Memory B cell (primary cell): ENCODE results near the gene UBE2E2.

Experiments used
- ATAC-seq: fragments of 150-1000 bp; cut with Tn5 transposase; 2 replicates; pipeline ENCODE4 v1.10.0; 2021; ENCODE audit warnings: low read depth, mild to moderate bottlenecking, moderate library complexity
- DNase-seq, 2 donors: peaks; one replicate each; pipeline ENCODE4 v3.0.0; 2022; ENCODE audit warnings: low spot score in 2 of 2
- H3K27ac Mint-ChIP-seq: one replicate; pipeline ENCODE4 v1.8.0; 2022; ENCODE audit warnings: mild to moderate bottlenecking, moderate library complexity, mixed read lengths
- H3K27me3 Mint-ChIP-seq: one replicate; pipeline ENCODE4 v1.8.0; 2022; ENCODE audit warnings: mixed read lengths
- H3K36me3 Mint-ChIP-seq: one replicate; pipeline ENCODE4 v1.8.0; 2022; ENCODE audit warnings: mild to moderate bottlenecking, mixed read lengths
- H3K4me1 Mint-ChIP-seq: one replicate; pipeline ENCODE4 v1.8.0; 2022; ENCODE audit warnings: mixed read lengths
- H3K4me3 Mint-ChIP-seq: one replicate; pipeline ENCODE4 v1.8.0; 2022; ENCODE audit warnings: mild to moderate bottlenecking, moderate library complexity, mixed read lengths
- H3K9me3 Mint-ChIP-seq: one replicate; pipeline ENCODE4 v1.8.0; 2022; ENCODE audit warnings: mixed read lengths

UBE2E2 gene

DNA sequence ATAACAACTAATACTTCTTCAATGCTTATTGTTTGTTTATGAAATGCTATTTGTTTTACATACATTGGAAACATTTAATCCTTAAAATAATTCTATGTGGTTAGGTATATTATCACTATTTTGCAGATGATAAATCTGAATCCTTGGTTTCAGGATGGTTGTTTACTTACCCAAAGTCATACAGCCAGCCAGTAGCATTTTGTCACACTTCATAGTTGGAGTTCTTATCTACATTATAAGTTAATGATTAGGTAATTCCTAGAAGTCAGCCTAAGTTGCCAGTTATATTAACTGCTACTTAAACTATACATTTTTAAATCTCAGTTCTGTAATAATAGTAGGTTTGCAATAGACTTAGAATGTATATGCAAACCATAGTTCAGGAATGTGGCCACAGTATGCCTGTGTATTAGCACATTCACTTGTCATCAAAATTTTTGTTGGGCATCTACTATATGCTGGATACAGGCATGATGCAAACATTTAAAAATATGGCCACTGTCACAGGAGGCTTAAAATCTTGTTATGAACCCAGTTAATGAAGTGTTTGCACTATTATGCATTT is 187.9 kb downstream of the UBE2E2 start:
- no peak for DNase-seq
- H3K4me1 Mint-ChIP-seq: peaks cover 52% of the 10 kb centered on the region
- ATAC-seq: no peak
- H3K36me3 Mint-ChIP-seq: no peaks in the 10 kb centered on the region
- no peaks in the 10 kb centered on the region for H3K9me3 Mint-ChIP-seq
- no peaks in the 10 kb centered on the region for H3K27me3 Mint-ChIP-seq
- H3K27ac Mint-ChIP-seq: no peak overlapping the region
- no peak overlapping the region for H3K4me3 Mint-ChIP-seq

DNA sequence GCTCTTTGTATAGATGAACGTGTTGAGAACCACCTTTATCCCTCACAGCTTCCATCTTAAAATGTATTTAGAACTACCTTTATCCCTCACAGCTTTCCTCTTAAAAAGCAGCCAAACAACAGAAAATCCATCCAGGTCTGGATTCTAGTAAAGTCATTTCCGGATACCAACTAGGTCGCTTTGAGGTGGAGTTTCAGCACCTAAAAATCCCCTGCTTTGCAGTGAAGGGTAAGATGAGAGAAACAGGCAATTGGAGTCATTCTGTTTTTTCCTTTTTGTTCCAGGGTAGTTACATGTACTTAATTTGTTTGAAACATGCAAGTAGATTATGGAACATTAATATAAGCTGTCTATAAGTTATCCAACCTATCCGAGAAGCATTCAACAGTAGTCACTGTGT is 192.0 kb downstream of the UBE2E2 start:
- peaks cover 36% of the 10 kb centered on the region for H3K4me1 Mint-ChIP-seq
- no peak for ATAC-seq
- no peak for DNase-seq
- H3K9me3 Mint-ChIP-seq: no peaks in the 10 kb centered on the region
- H3K4me3 Mint-ChIP-seq: no peak overlapping the region
- H3K36me3 Mint-ChIP-seq: no peaks in the 10 kb centered on the region
- peak overlapping the region; percentile 15 for H3K27ac Mint-ChIP-seq
- no peaks in the 10 kb centered on the region for H3K27me3 Mint-ChIP-seq

DNA sequence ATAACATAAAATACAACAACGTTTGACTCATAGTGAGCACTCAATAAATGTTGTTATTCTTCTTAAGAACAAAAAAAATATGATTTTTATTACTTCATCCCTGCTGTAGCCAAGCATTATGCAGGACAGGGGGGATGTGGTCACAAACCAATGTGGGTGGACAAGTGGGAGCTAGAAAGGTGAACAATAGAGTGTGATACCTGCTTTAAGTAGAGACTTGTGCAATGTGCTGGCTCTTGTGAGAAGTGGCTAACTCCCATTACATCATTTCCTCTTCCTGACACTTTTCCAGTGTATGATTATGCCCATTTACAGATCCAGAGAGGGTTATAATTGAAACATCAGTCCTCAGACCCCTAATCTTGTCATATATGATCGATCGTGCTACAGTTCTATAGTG is 193.6 kb downstream of the UBE2E2 start:
- H3K9me3 Mint-ChIP-seq: no peaks in the 10 kb centered on the region
- DNase-seq: no peak
- no peak for ATAC-seq
- H3K4me1 Mint-ChIP-seq: peaks cover 33% of the 10 kb centered on the region
- H3K27me3 Mint-ChIP-seq: no peaks in the 10 kb centered on the region
- H3K4me3 Mint-ChIP-seq: no peak overlapping the region
- no peaks in the 10 kb centered on the region for H3K36me3 Mint-ChIP-seq
- no peak overlapping the region for H3K27ac Mint-ChIP-seq

DNA sequence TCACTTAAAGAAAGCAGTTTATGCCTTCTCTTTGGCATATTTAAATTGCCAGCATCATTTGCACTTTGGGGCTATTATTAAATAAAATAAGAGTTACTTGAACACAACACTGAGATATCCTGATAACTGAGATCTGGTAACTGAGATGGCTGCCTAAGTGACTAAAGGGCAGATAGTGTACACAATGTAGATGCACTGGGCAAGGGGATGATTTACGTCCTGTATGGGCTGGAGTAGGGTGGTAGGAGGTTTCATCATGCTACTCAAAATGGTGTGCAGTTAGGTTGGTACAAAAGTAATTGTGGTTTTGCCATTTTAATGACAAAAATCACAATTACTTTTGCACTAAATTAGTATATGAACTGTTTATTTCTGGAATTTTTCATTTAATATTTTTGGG is 196.1 kb downstream of the UBE2E2 start:
- no peak overlapping the region for H3K27ac Mint-ChIP-seq
- ATAC-seq: no peak
- no peaks in the 10 kb centered on the region for H3K27me3 Mint-ChIP-seq
- H3K4me3 Mint-ChIP-seq: no peak overlapping the region
- H3K4me1 Mint-ChIP-seq: peaks cover 30% of the 10 kb centered on the region
- no peak for DNase-seq
- no peaks in the 10 kb centered on the region for H3K9me3 Mint-ChIP-seq
- no peaks in the 10 kb centered on the region for H3K36me3 Mint-ChIP-seq

DNA sequence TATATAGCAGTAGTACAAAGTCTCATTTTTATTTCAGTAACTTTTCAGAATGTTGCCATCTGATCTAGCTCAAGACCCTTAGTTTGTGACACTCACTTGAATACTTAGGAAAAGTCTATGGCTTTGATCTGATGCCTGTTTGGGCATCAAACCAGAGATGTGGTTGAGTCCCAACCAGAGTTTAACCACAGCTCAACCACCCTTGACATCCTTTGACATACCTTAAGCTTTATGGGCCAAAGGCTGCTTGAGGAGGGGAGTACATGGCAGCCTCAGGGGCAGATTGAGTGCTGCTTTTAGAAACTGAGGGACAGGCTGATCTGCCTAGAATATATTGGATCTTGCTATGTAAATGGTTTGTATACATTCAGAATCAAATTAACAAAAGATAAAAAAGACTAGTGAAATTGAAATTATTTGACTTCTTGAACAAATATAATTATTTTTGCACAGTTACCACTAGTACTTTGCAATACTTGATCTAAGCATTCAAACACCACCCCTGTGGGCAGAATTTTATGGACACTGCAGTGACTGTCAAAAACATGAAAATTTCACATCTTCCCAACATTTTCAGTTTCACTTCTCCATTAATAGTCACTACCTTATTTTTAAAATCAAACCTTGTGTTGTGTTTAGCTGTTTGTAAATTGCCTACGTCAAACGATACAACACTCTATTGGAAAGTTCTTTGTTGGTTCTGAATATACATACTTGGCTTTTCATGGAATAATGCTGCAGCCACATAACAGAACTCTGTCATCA is 199.8 kb downstream of the UBE2E2 start:
- peak; percentile 74 for ATAC-seq
- peaks cover 30% of the 10 kb centered on the region for H3K4me1 Mint-ChIP-seq
- no peak overlapping the region for H3K4me3 Mint-ChIP-seq
- no peaks in the 10 kb centered on the region for H3K27me3 Mint-ChIP-seq
- no peaks in the 10 kb centered on the region for H3K9me3 Mint-ChIP-seq
- H3K27ac Mint-ChIP-seq: no peak overlapping the region
- DNase-seq: no peak
- no peaks in the 10 kb centered on the region for H3K36me3 Mint-ChIP-seq

DNA sequence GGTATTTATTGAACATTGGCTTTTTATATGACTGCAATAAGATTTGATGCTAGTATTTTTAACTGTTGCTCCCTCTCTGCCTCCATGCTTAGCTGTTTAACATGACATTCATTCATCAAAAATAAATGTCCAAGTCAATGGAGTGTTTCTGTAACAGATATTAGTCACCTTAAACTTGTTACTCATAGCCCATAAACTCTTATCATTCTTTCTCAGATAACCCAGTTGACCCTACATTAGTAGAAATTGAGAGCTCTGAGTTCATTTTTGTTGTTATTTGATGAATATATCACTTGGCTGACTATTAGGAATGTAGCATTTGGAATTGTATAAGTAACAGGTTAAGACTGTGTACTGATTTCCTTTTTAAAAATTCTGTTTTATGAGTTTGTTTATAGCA is 201.1 kb downstream of the UBE2E2 start:
- H3K27me3 Mint-ChIP-seq: no peaks in the 10 kb centered on the region
- H3K27ac Mint-ChIP-seq: no peak overlapping the region
- H3K36me3 Mint-ChIP-seq: no peaks in the 10 kb centered on the region
- H3K9me3 Mint-ChIP-seq: no peaks in the 10 kb centered on the region
- no peak overlapping the region for H3K4me3 Mint-ChIP-seq
- DNase-seq (no peak), ATAC-seq (no peak)
- peaks cover 30% of the 10 kb centered on the region for H3K4me1 Mint-ChIP-seq

DNA sequence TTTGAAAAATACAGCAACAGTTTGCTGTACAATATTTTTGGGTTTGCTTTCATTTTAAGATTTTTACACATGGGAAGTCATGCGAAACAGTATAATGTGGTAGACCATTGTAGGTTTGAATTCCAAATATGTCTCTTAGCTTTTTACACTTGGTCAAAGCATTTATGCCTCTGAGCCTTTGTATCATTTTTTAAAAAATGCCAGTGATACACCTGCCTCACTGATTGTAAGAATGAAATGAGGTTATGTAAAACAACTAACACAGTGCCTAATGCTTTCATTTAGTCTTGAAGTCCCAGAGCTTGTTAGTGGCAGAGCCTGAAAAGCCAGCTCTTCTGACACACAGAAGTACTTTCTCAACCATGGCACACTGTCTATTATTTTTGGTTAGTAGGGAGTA is 202.0 kb downstream of the UBE2E2 start:
- DNase-seq: no peak
- no peak overlapping the region for H3K4me3 Mint-ChIP-seq
- H3K9me3 Mint-ChIP-seq: no peaks in the 10 kb centered on the region
- peak; percentile 59 for ATAC-seq
- H3K27ac Mint-ChIP-seq: no peak overlapping the region
- H3K4me1 Mint-ChIP-seq: peaks cover 33% of the 10 kb centered on the region
- H3K27me3 Mint-ChIP-seq: no peaks in the 10 kb centered on the region
- H3K36me3 Mint-ChIP-seq: no peaks in the 10 kb centered on the region

DNA sequence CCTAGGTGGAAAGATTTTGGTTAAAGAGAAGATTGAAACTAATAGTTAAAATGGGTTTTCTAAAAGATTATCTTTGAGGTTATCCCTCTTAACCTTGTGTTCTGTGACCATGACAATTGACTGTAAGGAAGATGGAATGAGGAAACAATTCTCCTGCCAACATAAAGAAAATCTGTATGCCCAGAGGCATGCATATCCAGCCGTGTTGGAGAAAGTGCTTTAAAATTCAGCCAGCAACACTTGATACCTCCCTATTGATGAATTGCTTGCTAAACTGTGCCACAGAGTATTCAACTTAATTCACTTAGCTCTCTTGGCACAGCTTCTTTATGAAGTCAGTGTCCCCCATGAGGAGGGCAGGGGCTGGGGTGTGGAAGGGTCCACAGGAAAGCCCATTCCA is 203.5 kb downstream of the UBE2E2 start:
- DNase-seq (no peak), ATAC-seq (no peak)
- Mint-ChIP-seq H3K4me1 (peaks cover 35% of the 10 kb centered on the region), H3K27me3 (no peaks in the 10 kb centered on the region), H3K9me3 (no peaks in the 10 kb centered on the region), H3K4me3 (no peak overlapping the region), H3K36me3 (no peaks in the 10 kb centered on the region), H3K27ac (no peak overlapping the region)

DNA sequence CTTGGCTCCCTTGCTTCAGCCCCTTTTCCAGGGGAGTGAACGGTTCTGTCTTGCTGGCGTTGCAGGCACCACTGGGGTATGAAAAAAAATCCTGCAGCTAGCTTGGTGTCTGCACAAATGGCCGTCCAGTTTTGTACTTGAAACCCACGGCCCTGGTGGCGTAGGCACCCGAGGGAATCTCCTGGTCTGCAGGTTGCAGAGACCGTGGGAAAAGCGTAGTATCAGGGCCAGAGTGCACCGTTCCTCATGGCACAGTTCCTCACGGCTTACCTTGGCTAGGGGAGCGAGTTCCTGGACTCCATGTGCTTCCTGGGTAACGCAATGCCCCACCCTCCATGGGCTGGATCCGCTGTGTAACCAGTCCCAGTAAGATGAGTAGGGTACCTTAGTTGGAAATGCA is 214.9 kb downstream of the UBE2E2 start:
- Mint-ChIP-seq H3K9me3 (no peaks in the 10 kb centered on the region), H3K36me3 (peaks cover 20% of the 10 kb centered on the region), H3K27me3 (no peaks in the 10 kb centered on the region), H3K4me1 (peaks cover 29% of the 10 kb centered on the region), H3K4me3 (no peak overlapping the region), H3K27ac (no peak overlapping the region)
- ATAC-seq: no peak
- DNase-seq: no peak

DNA sequence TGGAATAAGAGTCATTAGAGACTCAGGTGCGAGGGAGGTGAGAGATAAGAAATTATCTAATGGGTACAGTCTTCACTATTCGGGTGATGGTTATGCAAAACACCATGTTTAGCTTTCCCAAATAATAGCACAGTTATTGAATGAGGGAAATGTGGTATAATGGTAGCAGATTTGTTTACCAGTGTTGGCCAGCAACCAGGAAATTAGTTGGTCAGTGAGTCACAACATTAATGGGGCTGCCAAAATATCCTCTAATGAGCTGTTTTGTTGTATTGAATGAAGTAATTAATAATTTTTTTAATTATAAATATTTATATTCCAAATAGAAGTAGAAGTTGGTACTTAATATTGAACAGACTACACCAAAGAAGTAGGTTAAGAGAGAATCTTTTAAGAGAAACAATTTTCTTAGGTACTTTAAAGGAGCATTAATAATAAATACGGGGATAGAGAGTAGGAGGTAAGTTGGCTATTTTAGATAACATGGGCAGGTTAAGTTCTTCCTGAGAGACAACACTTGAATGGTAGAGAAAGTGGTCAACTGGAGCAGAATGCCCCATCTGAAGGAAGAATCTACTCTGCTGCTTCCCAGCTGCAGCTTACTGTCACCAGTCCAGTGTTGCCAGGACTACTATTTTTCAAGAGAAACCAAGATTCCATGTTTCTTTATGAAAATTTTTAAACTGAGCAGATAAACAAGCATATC is 218.8 kb downstream of the UBE2E2 start:
- no peak overlapping the region for H3K4me3 Mint-ChIP-seq
- H3K27ac Mint-ChIP-seq: no peak overlapping the region
- peaks cover 22% of the 10 kb centered on the region for H3K4me1 Mint-ChIP-seq
- ATAC-seq (no peak), DNase-seq (no peak)
- H3K9me3 Mint-ChIP-seq: peaks cover 10% of the 10 kb centered on the region
- peaks cover 16% of the 10 kb centered on the region for H3K36me3 Mint-ChIP-seq
- H3K27me3 Mint-ChIP-seq: no peaks in the 10 kb centered on the region

DNA sequence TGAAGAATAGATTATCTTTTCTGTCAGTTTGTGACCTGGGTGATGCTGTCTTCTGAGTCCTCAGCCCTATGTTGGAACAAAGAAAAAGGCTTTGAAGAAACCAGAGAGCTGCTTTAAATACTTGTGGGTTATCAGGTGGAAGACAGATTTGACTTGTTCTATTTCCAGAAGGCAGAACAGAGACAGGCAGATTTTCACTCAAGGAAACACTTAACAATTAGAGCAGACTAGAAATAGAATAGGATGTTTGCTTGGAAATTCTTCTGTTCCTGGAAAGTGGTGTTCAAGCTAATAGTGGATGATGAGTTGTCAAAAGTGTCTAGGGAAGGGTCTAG is 219.4 kb downstream of the UBE2E2 start:
- H3K36me3 Mint-ChIP-seq: peaks cover 15% of the 10 kb centered on the region
- H3K27me3 Mint-ChIP-seq: no peaks in the 10 kb centered on the region
- peaks cover 22% of the 10 kb centered on the region for H3K4me1 Mint-ChIP-seq
- DNase-seq: no peak
- H3K9me3 Mint-ChIP-seq: peaks cover 11% of the 10 kb centered on the region
- no peak for ATAC-seq
- no peak overlapping the region for H3K4me3 Mint-ChIP-seq
- H3K27ac Mint-ChIP-seq: no peak overlapping the region

DNA sequence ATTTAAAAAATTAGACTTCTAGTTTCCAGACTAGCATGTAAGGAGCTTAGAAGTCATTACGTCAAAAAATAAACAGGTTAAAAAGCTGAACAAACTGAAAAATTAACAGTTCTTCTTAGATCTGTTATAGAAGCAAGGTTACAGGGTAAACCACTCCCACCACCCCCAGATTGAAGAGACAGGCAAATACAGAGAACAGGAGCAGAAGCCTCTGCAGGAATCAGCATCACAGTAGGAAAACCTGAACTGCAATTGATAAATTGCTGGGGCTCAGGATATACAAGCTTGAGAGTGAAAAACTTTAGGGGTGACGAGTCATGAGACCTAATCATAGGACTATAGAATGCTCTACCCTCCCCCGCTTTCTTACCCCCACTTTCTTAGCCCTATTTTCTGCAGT is 222.3 kb downstream of the UBE2E2 start:
- Mint-ChIP-seq H3K9me3 (peaks cover 11% of the 10 kb centered on the region), H3K27ac (no peak overlapping the region)

DNA sequence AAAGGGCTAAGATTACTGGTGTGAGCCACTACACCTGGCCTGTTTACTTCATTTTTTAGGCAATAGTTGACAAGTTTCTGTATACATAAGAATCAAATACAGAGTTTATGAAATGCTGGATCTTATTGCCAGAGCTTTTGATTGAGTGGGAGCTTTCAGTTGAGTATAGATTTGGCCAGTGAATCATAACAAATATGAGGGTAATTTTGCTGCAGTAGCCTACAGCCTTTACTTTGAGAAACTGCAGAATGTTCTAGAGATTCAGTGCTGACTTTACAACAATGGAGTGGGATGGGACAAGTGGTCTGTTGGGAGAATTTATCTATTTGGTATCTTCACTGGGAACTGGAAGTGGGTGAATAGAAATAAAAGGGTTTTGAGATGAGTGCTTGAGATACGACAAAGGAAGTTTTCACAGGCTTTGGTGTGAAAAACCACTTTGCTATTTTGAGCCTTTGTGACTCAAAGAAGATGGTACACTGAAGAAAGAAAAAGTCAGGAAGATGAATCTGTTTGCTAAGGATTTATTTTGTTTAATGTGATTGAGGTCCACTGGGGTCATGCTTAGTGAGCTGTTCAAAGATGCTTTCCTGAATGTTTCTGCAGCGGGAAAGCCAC is 227.8 kb downstream of the UBE2E2 start:
- no peaks in the 10 kb centered on the region for H3K27me3 Mint-ChIP-seq
- no peak overlapping the region for H3K4me3 Mint-ChIP-seq
- H3K4me1 Mint-ChIP-seq: peaks cover 16% of the 10 kb centered on the region
- DNase-seq (no peak), ATAC-seq (no peak)
- peaks cover 10% of the 10 kb centered on the region for H3K36me3 Mint-ChIP-seq
- H3K27ac Mint-ChIP-seq: peak overlapping the region; percentile 51
- H3K9me3 Mint-ChIP-seq: peaks cover 10% of the 10 kb centered on the region

More for the DNA sequence above, 222.3 kb downstream of the UBE2E2 start:
- no peak for ATAC-seq
- Mint-ChIP-seq H3K36me3 (peaks cover 16% of the 10 kb centered on the region), H3K4me1 (peaks cover 16% of the 10 kb centered on the region), H3K4me3 (no peak overlapping the region), H3K27me3 (no peaks in the 10 kb centered on the region)
- DNase-seq: no peak

DNA sequence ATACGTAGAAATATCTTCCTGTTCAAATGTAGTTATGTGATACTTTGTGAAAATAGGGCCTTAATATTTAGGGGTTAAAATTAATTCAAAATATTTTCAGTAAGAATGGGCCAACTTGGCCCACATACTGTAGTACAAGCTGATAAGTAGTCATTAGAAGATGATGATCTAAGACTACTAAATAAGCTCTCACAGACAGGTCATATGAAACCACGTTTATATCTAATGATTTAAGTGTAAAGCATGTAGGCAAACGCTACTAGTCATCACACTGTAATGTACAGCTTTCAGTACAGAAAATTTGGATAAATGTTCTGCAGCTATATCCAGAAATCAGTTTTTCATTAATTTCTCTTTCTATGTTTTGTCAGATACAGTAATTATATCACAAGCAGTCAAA is 228.6 kb downstream of the UBE2E2 start:
- peaks cover 18% of the 10 kb centered on the region for H3K4me1 Mint-ChIP-seq
- H3K27me3 Mint-ChIP-seq: no peaks in the 10 kb centered on the region
- H3K36me3 Mint-ChIP-seq: peaks cover 3% of the 10 kb centered on the region
- H3K9me3 Mint-ChIP-seq: peaks cover 3% of the 10 kb centered on the region
- H3K27ac Mint-ChIP-seq: no peak overlapping the region
- no peak overlapping the region for H3K4me3 Mint-ChIP-seq
- no peak for ATAC-seq
- no peak for DNase-seq
